GM04503 (cell line): ENCODE results near the gene KIF12.

Experiments used
- DNase-seq: peaks from one replicate; pipeline ENCODE4 v3.0.0-alpha.2; 2012; ENCODE audit warnings: low read depth

Gene KIF12

DNA sequence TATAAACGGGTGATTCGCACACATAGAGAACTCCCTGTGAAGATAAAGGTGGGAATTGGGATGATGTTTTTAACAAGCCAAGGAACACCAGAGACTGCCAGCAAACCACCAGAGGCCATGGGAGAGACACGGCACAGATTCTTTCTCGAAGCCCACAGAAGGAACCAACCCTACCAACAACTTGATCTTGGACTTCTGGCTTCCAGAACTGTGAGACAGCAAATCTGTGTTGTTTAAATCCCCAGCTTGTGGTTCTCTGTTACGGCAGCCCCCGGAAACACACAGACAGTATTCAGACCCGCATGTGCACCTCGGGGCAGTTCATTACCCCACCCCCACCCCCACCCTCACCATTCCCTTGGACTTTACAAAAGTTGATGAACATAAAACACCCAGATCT lies 33.8 kb downstream of the KIF12 start:
- no peak for DNase-seq

DNA sequence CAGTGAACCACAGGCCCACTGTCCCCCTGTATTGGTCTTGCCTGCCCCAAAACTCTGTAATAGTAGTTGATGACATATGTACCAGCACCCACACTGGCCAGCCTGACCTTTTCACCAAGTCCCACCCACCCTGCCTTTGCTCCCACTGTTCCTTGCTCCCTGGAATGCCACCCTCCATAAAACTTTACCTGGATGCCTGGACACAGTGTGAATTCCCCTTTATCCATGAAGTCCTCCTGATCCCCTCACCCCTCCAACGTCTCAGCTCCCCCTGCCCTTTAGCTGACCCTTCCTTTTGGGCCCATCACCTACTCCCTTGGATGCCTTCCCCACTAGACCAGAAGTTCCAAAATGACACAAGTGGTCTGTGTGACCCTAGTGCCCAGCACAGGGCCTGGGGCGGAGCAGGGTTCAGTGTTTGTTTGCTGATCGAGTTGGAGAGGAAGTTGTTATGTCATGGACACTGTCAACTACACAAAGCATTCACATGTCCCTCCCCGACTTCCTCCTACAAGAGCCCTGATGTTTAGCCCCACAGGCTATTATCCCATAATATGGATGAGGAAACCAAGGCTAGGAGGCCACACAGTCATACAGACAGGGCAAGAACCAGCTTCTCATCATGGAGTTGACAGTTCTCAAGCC lies 37.1 kb downstream of the KIF12 start:
- no peak for DNase-seq

DNA sequence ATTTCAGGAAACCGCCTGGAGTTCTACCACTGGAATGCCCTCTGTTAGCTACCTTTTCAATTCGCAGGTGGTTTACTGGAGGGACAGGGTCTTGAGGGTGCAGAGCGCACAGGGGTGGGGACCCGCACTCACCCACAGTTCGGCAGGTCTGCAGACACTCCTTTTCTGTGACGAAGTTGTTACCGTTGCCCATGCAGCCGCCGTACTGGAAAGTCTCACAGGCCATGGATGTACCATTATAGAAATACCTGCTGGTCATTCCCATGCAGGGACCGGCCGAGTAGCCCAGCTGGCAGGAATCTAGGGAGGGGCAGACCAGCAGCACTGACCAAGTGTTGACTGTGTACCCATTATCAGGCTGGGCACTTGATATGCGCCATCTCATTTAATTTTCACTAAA lies 37.8 kb downstream of the KIF12 start:
- DNase-seq = no peak

DNA sequence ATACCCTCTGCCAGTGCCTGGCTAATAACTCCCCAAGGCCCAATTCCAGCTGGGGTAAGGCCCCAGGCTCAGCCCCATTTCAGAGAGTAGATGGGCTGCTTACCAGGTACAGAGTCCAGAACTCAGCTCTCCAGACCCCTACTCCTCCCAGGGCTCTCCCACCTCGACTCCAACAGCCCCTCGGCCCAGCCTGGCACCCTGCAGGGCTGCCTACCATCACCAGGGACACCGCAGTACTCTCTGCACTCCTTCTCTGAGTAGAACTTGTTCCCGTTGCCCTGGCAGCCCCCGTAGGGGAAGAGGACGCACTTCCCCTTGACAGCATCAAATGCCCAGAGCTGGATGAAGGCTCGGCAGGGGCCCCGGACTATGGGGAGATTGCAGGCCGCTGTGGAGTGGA lies 38.4 kb downstream of the KIF12 start:
- DNase-seq = no peak

DNA sequence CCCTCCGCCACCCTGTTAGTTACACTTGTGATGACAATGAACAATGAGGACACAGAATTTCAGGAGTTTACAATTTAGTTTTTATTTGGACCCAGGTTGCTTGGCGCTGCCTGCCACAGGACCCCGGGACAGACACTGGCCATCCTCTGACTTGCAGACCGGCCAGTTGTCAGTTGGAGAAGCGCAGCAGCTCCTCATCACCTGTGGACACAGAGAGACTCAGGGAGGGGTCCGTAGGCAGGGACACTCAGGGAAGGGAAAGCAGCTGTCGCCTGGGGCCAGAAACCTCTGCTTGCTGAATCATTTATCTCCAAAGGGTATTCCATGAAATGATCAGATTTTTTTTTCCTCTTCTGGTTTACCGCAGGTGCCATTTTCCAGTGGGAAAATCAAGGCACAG lies 39.0 kb downstream of the KIF12 start:
- no peak for DNase-seq

DNA sequence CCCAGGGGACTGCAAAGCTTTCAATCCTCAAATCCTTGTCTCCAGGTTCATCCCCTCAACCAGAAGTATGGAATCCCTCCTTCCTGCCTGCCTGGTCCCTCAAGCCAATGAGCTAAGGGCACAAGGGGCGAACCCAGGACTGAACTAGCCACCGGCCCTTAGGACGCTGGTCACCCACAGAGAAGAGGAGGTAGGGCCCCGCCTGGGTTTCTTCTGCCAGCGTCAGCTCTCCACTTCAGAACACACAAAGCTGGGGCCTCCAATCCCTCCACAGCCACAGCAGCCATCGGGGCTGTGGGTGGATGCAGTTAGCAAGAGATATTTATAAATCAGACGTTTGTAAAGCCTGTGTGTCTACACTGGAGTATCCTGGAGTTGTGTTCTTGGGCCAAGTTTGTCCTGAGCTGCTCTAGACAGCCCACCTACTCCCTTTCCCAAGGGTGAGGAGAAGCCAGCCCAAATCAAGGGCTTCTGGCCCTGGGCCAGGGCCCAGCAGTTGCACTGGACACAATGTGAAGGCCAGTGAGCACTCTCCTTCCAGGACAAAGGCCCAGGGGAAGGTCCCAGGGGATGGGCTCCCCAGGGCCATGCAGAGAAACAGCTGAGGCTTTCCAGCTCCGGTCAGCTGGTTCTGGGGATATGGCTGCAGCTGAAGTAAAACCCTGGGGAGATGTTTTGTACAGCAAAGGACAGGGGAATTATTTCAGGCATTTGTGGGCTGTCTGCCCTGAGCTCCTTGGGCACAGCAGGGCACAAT lies 39.9 kb downstream of the KIF12 start:
- no peak for DNase-seq

DNA sequence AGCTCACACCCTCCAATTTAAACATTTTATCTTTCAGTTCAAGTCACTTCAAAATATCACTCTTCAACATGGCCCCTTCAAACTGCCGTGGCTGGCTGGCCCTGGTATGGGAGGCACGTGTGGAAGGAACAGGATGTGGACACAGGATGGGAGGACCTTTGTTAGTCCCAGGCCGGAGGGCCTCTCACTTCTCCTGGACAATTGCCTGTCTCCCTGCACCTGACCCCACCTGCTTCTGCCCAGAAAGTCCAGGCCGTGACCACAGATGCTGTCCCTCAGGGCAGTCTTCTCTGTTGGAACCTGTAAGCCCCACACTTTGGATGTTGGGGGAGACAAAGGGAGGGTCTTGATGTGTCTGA lies 40.4 kb downstream of the KIF12 start:
- DNase-seq = no peak

DNA sequence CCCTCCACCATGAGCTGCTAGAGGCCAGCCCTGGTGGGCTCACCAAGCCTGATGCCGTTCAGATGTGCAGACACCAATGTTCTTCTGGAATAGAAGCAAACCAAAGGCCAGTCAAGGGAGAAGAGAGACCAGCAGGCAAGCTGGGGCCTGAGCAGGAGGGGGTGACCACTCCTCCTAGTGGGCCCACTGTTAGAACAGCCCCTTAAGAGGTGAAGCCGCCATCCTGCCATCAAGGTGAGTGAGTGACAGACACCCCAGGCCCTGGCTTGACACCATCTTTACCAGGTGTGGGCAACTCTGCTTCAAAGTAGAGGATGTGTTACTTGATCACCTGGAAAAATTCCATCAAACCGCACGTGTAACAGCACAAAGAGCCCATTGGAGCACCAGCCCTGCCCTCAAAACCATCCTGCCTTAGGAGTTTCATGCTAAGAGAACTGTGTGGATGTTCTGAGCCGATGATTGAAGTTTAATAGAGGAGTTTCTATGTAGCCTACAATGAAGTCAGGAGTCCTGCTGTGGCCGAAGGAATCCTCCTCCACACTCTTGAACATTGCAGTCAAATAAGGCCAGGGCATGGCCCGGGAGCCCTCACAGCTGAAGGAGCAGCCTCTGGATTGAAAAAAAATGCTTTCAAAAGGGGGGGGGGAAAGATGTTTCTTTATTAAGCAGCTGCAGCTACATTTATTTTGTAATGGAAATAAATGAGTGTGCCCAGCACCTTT lies 41.8 kb downstream of the KIF12 start:
- no peak for DNase-seq

DNA sequence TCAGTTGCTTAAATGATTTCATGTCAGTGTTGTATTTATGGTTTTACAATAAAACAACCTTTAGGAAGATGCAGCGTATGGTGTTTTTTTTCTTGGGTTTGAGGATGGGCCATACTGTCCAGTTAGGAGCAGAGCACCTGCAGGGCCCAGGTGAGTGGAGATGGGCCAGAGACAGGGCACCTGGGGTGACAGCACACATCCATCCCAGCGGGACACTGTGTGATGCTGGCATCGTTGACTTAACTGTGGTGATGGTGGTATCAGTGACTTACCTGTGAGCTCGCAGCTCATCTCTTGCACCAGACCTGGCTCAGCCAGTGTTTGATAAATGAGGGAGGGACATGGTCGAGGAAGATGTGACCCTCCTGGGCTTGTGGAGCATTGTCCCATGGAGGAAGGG lies 42.6 kb downstream of the KIF12 start:
- DNase-seq = no peak

DNA sequence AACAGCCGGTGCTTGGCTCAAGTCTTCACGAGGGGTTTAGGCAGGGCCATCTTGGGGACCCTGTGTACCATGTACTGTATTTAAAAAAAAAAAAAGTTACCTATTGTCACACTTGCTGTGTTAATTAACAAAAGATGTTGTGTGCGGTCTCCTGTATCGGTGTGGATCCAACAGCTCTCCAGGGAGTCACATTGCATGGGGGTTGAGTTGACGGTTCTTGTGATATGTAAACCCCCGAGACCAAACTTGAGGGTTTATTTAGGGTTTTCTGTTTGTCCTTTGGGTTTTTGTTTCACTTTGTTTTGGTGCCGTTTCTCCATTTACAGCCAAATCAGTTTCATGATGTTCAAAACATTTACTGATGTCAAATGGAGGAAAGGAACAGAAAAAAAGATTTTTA lies 43.2 kb downstream of the KIF12 start:
- no peak for DNase-seq

DNA sequence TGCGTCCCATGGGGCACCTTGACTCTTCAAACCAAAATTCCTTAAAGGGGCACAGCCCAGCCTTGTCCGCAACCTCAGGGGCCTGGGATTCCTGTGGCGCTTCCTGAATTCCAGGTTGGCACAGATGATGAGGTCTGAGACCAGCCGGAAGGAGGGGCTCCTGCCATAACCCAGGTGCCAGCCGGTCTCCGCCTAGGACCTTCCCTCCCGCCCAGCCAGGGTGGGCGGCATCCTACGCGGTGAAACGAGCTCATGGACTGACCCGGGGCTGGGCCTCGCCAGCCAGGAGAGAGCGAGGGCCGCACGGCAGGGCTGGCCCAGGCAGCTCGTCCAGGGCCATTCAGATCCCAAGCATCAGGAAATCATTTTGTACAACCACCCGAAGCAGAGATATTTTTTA lies 44.0 kb downstream of the KIF12 start:
- no peak for DNase-seq

DNA sequence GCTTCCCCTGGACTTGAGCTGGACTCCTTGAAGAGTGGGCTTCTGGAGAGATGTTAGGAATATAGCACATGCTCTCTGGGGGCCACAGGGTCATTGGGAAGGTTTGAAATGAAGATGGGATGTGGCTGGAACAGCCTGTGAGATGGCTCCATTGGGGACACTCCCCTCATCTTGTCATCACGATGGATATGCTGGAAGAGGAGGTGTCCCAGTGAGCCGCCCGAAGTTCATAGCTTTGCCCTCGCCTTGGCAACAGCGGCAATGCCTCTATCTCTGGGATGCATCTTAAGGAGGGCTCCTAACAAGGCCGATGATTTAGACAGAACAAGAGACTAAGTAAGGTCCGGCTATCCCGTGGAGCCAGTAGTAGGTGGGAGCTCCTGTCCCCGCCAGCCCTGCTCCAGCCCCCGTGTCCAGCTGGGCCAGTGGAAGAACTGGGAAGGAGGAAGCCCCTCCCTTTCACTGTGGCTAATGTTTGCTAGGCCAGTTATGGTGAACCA lies 44.9 kb downstream of the KIF12 start:
- DNase-seq = no peak

DNA sequence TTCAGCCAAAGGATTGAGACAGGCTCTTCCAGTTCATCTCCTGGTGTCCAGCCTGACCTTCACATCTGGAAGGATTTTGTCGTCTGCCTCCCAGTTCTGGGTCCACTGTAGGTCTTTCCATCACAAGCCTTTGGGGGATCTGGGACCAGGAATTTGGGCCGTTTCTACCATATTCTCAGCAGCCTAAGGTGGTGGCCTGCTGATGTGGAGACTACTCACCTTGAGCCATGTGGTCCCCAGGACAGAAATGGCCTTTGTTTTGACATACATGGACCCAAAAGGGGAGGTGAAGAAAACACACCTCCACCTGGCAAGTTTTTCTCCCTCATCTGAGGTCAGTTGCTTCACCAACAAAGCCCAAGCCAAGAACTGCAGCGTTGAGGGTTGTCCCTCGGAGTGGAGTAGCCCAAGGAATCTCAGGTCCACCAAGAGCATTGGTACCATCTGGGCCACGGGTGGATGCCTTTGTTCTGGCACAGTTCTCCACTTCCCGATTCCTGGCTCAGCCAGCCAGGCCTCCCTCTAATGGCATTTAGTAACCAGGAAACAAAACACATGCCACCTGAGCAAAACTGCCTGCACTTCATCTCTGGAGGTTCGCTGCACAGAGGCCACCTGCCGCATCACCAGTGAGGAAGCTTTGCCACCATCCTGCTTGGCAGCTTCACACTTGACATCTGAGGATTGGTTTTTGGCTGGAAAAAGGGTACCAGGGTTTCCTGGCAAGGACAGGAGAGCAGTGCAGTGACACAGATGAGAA lies 45.7 kb downstream of the KIF12 start:
- DNase-seq = no peak

DNA sequence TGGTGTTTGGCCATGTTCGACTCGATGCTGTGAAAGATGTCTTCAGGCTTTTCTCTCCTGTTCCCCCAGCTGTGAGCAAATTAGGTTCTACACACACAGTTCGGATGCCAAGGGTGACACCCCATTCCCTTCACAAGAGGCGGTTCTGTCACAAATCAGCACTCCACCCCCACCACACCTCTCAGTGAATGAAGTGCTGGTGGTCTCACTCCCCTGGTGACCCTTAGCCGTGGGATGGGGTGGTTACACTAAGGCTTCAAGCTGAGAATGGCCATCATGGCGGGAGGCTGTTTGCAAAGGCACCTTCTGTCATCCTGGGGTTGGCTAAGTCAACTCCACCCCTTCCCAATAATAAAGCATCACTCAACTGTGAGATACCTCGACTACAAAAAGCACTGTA lies 47.4 kb downstream of the KIF12 start:
- no peak for DNase-seq

DNA sequence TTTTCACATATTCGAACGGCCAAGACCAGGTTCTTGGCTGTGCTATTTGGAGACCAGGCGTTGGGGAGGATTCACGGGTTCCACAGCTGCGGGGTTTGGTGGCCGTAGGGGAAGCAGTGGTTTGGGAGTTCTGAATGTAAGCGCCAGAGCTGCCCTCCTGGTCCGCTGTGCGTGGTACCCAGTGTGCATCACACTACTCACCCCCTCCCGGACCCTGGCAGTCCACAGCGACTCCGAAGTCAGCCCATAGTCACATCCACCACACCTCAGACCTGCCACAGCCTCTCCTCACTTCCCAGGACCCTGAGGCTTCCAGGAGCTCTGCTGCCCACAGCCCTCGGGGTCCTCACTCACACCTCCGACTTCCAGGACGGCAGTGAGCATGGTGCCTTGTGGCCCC lies 47.8 kb downstream of the KIF12 start:
- no peak for DNase-seq

DNA sequence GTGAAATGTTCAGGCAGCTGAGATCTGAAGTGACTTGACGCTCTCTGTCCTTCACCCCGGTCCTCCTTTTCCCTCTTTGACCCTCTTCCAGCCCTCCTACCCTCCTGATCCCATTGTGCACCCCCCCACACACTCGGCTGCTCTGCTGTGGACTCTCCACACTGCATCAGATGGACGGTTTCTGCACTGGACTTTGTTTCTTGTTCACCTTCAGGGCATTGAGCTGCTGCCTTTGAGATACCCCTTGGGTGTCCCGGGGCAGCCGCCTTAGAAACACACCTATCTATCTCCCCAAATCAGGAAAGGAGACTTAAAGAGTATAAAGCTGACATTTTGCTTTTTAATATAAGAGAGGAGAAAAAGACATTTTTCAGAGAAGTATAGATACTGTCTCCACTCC lies 48.4 kb downstream of the KIF12 start:
- no peak for DNase-seq

DNA sequence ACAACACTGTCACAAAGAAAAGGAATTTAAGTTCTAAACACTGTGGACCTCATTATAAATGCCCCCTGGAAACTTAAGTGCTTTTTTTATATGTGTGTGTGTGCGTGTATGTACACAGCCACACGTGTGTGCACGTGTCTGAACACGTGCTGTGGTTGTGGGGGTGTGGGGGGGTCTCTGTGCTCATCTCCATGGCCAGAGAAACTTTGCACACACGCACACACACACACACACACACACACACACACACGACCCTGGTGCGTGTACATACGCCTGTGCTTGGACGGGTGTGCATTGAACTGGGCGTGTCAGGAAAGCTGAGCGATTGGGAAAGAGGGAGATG lies 48.9 kb downstream of the KIF12 start:
- no peak for DNase-seq

DNA sequence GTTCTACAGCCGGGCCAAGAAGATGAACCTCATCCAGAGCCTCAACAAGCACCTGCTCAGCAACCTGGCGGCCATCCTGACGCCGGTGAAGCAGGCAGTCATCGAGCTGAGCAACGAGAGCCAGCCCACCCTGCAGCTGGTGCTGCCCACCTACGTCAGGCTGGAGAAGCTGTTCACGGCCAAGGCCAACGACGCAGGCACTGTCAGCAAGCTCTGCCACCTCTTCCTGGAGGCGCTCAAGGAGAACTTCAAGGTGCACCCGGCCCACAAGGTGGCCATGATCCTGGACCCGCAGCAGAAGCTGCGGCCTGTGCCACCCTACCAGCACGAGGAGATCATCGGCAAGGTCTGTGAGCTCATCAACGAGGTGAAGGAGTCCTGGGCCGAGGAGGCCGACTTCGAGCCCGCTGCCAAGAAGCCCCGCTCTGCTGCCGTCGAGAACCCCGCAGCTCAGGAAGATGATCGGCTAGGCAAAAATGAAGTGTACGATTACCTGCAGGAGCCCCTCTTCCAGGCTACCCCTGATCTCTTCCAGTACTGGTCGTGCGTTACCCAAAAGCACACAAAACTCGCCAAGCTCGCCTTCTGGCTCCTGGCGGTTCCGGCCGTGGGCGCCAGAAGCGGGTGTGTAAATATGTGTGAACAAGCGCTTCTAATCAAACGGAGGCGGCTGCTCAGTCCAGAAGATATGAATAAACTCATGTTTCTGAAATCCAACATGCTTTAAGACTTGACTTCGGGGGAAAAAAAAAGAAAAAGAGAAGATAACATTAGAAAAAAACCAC lies 49.5 kb downstream of the KIF12 start:
- DNase-seq = no peak

DNA sequence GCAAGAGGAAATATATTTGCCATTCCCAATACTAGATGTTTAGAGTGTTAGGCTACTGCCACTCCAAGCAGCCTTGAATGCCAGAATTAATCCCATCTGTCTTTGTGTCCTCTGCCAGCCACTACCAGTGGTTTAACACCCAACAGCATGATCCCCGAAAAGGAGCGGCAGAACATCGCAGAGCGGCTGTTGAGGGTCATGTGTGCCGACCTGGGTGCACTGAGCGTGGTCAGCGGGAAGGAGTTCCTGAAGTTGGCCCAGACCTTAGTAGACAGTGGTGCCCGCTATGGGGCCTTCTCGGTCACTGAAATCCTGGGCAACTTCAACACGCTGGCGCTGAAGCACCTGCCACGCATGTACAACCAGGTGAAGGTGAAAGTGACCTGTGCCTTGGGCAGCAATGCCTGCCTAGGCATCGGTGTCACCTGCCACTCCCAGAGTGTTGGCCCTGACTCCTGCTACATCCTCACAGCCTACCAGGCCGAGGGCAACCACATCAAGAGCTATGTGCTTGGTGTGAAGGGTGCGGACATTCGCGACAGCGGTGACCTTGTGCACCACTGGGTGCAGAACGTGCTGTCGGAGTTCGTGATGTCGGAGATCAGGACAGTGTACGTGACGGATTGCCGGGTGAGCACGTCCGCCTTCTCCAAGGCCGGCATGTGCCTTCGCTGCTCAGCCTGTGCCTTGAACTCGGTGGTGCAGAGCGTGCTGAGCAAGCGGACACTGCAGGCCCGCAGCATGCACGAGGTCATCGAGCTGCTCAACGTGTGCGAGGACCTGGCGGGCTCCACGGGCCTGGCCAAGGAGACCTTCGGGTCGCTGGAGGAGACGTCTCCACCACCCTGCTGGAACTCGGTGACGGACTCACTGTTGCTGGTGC lies 50.3 kb downstream of the KIF12 start:
- DNase-seq = no peak

DNA sequence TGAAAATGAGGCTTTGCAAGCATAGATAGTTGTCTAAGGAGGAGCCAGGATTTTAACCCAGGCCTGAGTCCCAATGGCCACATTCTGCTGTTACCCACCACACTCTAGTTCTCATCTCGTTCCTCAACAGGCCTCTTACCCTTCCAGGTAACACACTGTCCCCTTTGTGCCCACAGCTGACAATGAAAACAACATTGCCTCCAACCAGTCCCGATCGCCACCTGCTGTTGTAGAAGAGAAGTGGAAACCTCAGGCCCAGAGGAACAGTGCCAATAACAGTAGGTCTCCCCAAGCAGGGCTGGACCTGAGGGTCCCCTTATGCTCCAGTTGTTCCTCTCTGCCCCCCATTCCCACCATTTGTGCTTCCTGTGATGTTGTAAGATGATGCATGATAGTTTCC lies 51.4 kb downstream of the KIF12 start:
- DNase-seq = no peak

DNA sequence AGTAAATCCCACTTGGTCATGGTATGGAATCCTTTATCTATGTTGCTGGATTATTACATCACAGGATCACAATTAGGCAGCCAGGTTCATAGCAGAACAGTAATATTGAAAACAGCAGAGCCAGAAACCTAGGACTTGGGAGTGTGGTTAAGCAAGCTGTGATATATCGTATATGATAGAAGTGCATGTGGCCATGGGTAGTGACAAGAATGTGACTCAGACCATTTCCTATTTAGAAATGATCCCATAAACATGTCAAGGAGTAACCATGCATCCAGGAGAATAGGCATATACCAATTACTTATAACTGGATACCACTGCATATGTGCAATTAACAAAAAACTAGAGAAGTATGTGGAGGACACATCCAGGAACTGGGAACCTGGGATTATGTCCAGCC lies 52.2 kb downstream of the KIF12 start:
- peak; percentile 33 for DNase-seq
